Measurements from ENCODE around the gene RTN4RL2. TPM values are rescaled to one million over a fixed set of nuclear protein-coding genes. Genes with fewer than 3 reads are reported as not detected.

Gene RTN4RL2
- total RNA-seq, 4 donors from 2014 or later = 0.20 to 1.5 (median 0.42) TPM; not detected in 1

DNA sequence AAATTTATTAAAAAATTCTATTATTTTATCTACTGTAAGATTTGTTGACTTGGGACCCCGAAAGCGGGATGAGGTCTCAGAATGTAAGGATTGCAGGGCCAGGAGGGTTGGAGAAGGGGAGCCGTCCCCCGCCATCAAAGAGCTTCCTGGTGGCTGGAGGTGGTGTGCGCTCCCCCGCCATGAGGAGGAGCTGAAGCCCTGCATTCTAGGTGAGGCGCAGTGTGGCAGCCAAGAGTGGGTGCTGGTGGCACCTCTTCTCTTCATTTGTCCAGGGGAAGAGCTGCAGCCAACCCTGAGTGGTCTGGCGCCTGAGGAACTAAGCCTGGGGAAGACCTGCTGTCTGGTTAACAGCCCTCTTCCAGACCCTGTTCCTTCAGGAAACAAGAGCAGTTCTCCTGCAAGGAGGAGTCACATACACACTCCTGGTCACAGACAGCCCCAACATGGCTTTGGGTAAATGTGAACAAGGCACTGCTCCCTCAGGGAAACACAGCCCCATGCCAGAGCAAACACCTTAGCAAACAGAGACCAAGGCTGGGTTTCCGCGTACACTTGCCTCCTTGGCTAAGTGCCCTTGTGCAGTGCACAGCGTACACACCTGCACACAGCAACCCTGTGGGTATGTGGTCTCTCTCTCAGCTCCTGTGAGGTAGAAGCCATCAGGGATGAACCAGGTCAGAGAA lies 17.3 kb downstream of the RTN4RL2 start:
- H3K36me3 ChIP-seq = no peaks in the 10 kb centered on the region
- WGBS, 2 donors = 78 to 82% methylated on average over 11 of the region's 11 CpGs
- no peak for TF ChIP-seq POLR2A (IDR thresholded peaks at IDR 0.05)
- no peak for TF ChIP-seq EP300 (IDR thresholded peaks at IDR 0.05)
- TF ChIP-seq, protein P1, sequence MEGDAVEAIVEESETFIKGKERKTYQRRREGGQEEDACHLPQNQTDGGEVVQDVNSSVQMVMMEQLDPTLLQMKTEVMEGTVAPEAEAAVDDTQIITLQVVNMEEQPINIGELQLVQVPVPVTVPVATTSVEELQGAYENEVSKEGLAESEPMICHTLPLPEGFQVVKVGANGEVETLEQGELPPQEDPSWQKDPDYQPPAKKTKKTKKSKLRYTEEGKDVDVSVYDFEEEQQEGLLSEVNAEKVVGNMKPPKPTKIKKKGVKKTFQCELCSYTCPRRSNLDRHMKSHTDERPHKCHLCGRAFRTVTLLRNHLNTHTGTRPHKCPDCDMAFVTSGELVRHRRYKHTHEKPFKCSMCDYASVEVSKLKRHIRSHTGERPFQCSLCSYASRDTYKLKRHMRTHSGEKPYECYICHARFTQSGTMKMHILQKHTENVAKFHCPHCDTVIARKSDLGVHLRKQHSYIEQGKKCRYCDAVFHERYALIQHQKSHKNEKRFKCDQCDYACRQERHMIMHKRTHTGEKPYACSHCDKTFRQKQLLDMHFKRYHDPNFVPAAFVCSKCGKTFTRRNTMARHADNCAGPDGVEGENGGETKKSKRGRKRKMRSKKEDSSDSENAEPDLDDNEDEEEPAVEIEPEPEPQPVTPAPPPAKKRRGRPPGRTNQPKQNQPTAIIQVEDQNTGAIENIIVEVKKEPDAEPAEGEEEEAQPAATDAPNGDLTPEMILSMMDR (IDR thresholded peaks at IDR 0.05) = no peak
- DNase-seq (ENCODE audit: low spot score in 2 of 2) = no peak
- no peaks in the 10 kb centered on the region for H3K9me3 ChIP-seq
- H3K4me1 ChIP-seq = peaks cover 0 to 23% (median 14%) of the 10 kb centered on the region in 4 donors
- no peak overlapping the region for H3K27ac ChIP-seq
- H3K4me3 ChIP-seq = no peak overlapping the region
- H3K27me3 ChIP-seq = peaks cover 0 to 83% of the 10 kb centered on the region in 2 donors

DNA sequence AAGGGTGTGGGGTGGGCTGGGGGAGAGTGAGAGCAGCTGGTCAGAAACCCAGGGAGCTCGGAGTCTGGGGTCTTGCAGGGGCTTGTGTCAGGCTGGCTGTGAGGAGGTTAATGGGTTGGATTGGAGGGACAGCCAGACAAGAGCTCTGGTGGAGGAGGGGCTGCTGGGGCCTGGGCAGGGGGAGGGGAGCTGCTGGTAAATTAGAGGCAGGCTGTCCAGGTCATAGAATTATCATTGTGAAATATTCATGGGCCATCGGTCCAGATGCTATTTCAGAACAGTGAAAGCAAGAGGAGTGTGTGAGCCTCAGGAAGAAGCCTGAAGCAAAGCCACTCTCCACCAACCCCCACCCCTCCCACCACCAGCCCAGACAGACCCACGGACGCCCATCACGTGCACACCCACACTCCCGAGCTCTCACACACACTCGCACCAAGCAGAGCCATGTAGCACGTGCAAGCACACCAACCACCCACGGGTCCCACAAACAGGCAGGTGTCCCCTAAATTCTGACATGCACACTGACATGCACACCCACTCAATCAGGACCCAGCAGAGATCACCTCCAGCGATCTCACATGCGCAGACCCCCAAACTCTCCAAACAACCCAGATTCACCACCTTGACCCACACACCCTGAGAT lies 18.8 kb downstream of the RTN4RL2 start:
- DNase-seq (ENCODE audit: low spot score in 2 of 2) = no peak
- TF ChIP-seq, protein P1 (IDR thresholded peaks at IDR 0.05) = no peak
- no peak for TF ChIP-seq POLR2A (IDR thresholded peaks at IDR 0.05)
- no peak for TF ChIP-seq EP300 (IDR thresholded peaks at IDR 0.05)
- Histone ChIP-seq H3K4me1 (peaks cover 0 to 38% (median 21%) of the 10 kb centered on the region in 4 donors), H3K27me3 (peaks cover 0 to 85% of the 10 kb centered on the region in 2 donors), H3K4me3 (no peak overlapping the region), H3K9me3 (no peaks in the 10 kb centered on the region), H3K27ac (no peak overlapping the region), H3K36me3 (peaks cover 0 to 6% (median 0%) of the 10 kb centered on the region in 3 donors)
- WGBS, 2 donors = 27 to 31% methylated on average over 10 of the region's 11 CpGs

DNA sequence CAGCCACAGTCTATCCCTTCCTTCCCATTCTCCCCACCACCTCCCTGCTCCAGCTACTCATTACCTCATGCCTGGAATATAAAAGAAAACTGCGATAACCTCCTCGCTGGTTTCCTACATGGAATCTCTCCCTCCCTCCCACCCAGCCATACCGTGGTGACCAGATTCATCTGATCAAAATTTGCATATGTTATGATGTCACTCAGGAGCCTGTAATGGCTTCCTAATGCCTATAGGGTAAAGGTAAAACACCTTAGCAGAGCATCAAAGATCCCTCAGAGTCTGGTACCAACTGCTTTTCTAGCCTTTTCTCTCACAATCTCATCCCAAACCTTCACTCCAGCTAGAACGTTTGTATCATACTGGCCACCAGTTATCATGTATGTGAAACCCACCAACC lies 19.6 kb downstream of the RTN4RL2 start:
- DNase-seq (ENCODE audit: low spot score in 2 of 2) = no peak
- TF ChIP-seq POLR2A (IDR thresholded peaks at IDR 0.05) = no peak
- TF ChIP-seq EP300 (IDR thresholded peaks at IDR 0.05) = no peak
- TF ChIP-seq, protein P1 (IDR thresholded peaks at IDR 0.05) = no peak
- H3K4me3 ChIP-seq = no peak overlapping the region
- H3K36me3 ChIP-seq = peaks cover 0 to 14% (median 0%) of the 10 kb centered on the region in 3 donors
- WGBS, 2 donors = 23 to 26% methylated on average over 4 of the region's 4 CpGs
- peaks cover 0 to 43% (median 22%) of the 10 kb centered on the region in 4 donors for H3K4me1 ChIP-seq
- no peaks in the 10 kb centered on the region for H3K9me3 ChIP-seq
- H3K27ac ChIP-seq = no peak overlapping the region
- H3K27me3 ChIP-seq = peaks cover 0 to 79% of the 10 kb centered on the region in 2 donors

- peaks cover 0 to 41% (median 22%) of the 10 kb centered on the region in 4 donors for H3K4me1 ChIP-seq
- no peak overlapping the region for H3K27ac ChIP-seq
- WGBS, 2 donors = 28 to 29% methylated on average over 9 of the region's 9 CpGs
- peaks cover 0 to 20% (median 0%) of the 10 kb centered on the region in 3 donors for H3K36me3 ChIP-seq
- H3K27me3 ChIP-seq = peaks cover 0 to 73% of the 10 kb centered on the region in 2 donors
- TF ChIP-seq POLR2A (IDR thresholded peaks at IDR 0.05) = no peak
- TF ChIP-seq, protein P1 (IDR thresholded peaks at IDR 0.05) = peak; percentile 50 to 65 (median 60)
- no peak for TF ChIP-seq EP300 (IDR thresholded peaks at IDR 0.05)
- H3K9me3 ChIP-seq = no peaks in the 10 kb centered on the region
- peak; percentile 53 to 68 for DNase-seq (ENCODE audit: low spot score in 2 of 2)
- H3K4me3 ChIP-seq = no peak overlapping the region
These were observed 20.2 kb downstream of the RTN4RL2 start for GRCh38 chr11:57480409-57481137.

Measured in tibial nerve (tissue), 4 donors.